NCI-H774 (cell line): ENCODE results near the gene MAP3K4.
"Not testable (repeated sequence)": the region's sequence is repeated elsewhere in the genome, so short reads cannot be mapped to it uniquely, and the experiment has no call there.

Experiments used
- DNase-seq: peaks from one replicate; lab custom pipeline; 2025; lab: John Stamatoyannopoulos, UW

Gene MAP3K4

GRCh38 chr6:161082215-161082614 is 90.6 kb downstream of the MAP3K4 start:
- no peak for DNase-seq

- no peak for DNase-seq
These were observed 93.7 kb downstream of the MAP3K4 start for GRCh38 chr6:161085246-161085645.

- DNase-seq = no peak
These were observed 97.2 kb downstream of the MAP3K4 start for GRCh38 chr6:161088676-161089328.

GRCh38 chr6:161091151-161091550 is 99.6 kb downstream of the MAP3K4 start:
- no peak for DNase-seq

GRCh38 chr6:161091972-161092701 is 100.6 kb downstream of the MAP3K4 start:
- DNase-seq = no peak

- DNase-seq = no peak
These were observed 103.4 kb downstream of the MAP3K4 start for GRCh38 chr6:161094955-161095354.

GRCh38 chr6:161095916-161096315 is 104.3 kb downstream of the MAP3K4 start:
- DNase-seq = no peak

- DNase-seq = no peak
These were observed 108.5 kb downstream of the MAP3K4 start for GRCh38 chr6:161100072-161100471.

GRCh38 chr6:161101517-161101916 is 109.9 kb downstream of the MAP3K4 start:
- no peak for DNase-seq

- DNase-seq = no peak
These were observed 111.9 kb downstream of the MAP3K4 start for GRCh38 chr6:161103475-161103874.

- DNase-seq = no peak
These were observed 113.4 kb downstream of the MAP3K4 start for GRCh38 chr6:161104966-161105365.

- no peak for DNase-seq
These were observed 113.8 kb downstream of the MAP3K4 start for GRCh38 chr6:161105408-161105807.

GRCh38 chr6:161107779-161108730 is 116.5 kb downstream of the MAP3K4 start:
- DNase-seq = no peak

- no peak for DNase-seq
These were observed 117.3 kb downstream of the MAP3K4 start for GRCh38 chr6:161108916-161109315.

GRCh38 chr6:161109366-161109765 is 117.8 kb downstream of the MAP3K4 start:
- no peak for DNase-seq

GRCh38 chr6:161110028-161110779 is 118.6 kb downstream of the MAP3K4 start:
- no peak for DNase-seq

GRCh38 chr6:161111261-161111660 is 119.7 kb downstream of the MAP3K4 start:
- DNase-seq = no peak

GRCh38 chr6:161115468-161115867 is 123.9 kb downstream of the MAP3K4 start:
- no peak for DNase-seq

GRCh38 chr6:161116554-161116953 is 125.0 kb downstream of the MAP3K4 start:
- DNase-seq = no peak

GRCh38 chr6:161117308-161117707 is 125.7 kb downstream of the MAP3K4 start:
- no peak for DNase-seq

- no peak for DNase-seq
These were observed 126.4 kb downstream of the MAP3K4 start for GRCh38 chr6:161117942-161118341.

- DNase-seq = not testable (repeated sequence)
These were observed 131.8 kb downstream of the MAP3K4 start for GRCh38 chr6:161123319-161123718.
